Stimulated activated naive CD4-positive, alpha-beta T cell treated with Interleukin-2 at 50 U/mL for 16 hours (primary cell): ENCODE measurements around the gene FOXP1.

Experiments
- DNase-seq: peaks from one replicate; lab custom pipeline; 2025; lab: John Stamatoyannopoulos, UW

FOXP1 gene

DNA sequence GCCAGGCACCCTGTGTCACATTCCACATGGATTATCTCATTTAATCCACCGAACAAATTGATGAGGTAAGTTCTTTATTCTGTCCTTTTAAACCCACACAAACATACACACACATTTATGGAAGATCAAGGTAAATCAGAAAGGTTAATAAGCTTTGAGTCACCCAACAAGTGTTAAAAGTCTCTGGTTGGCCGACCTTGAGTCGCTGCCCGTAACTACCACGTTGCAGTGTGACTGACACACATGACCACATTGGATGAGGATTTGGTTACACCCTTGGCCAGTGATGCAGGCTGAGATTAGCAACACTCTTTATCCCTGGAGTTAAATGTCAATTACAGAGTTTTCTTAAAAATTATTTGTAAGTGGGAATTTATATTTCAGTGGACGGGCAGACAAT is 19.2 kb downstream of the FOXP1 start:
- DNase-seq = no peak

DNA sequence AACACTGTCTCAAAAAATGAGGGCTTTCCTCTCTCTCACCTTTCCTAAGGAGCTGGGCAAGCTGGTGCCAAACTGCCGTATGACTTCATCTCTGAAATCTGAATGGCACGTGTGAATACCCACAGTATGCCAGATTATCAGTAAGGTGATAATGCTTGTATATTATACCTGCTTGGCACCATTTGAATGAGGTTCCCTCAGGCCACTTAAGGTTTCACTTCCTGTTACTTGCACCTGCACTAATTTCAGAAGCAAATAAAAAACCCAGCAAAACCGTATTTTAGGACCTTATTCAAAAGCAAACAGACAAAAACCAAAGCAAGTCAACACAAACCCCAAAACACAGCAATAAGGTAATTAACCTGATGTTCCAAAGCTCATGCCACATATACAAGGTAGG is 19.7 kb downstream of the FOXP1 start:
- DNase-seq = no peak

DNA sequence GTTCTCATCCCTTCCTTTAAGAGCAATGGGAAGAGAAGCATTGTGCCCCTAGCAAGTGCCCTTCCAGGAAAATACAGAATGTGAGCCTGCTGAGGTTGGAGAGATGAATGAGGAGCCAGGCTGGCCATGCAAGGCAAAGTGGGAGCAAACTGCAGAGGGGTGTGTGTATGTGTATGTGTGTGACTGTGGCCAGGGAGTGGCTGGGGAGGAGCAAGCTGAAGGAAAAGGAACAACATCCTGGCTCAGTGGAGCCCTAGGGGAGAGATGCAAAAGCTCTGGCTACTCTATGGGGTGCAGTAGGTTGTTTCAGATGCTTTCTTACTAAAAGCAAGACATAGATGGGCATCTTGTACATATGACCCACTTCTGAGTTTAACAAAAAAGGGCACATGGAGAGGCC is 20.6 kb downstream of the FOXP1 start:
- DNase-seq = no peak

GRCh38 chr3:71560665-71561064 is 22.9 kb downstream of the FOXP1 start:
- no peak for DNase-seq

GRCh38 chr3:71559578-71560162 is 23.9 kb downstream of the FOXP1 start:
- no peak for DNase-seq

GRCh38 chr3:71559021-71559420 is 24.5 kb downstream of the FOXP1 start:
- no peak for DNase-seq

GRCh38 chr3:71554649-71555048 is 28.9 kb downstream of the FOXP1 start:
- no peak for DNase-seq

- no peak for DNase-seq
Measured at GRCh38 chr3:71551311-71551919, 32.1 kb downstream of the FOXP1 start.

DNA sequence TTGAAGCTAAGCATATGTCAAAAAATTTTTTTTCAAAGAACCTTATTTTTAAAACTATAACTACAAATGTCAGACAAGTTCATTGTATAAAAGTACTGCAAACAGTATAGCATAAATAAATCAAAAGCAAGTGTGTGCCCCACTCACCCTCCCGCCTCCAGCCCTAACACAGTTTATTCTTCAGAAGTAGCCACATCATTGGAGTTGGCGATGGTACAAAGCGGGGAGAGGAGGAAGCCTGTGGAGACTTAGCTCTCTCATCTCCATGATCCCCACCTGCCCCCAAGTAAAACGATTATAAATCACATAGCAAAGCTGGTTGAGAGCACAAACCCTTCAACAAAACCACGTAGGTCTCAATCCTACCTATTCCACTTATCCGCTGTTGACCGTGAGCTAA is 33.6 kb downstream of the FOXP1 start:
- no peak for DNase-seq

GRCh38 chr3:71548705-71549384 is 34.7 kb downstream of the FOXP1 start:
- DNase-seq = no peak

DNA sequence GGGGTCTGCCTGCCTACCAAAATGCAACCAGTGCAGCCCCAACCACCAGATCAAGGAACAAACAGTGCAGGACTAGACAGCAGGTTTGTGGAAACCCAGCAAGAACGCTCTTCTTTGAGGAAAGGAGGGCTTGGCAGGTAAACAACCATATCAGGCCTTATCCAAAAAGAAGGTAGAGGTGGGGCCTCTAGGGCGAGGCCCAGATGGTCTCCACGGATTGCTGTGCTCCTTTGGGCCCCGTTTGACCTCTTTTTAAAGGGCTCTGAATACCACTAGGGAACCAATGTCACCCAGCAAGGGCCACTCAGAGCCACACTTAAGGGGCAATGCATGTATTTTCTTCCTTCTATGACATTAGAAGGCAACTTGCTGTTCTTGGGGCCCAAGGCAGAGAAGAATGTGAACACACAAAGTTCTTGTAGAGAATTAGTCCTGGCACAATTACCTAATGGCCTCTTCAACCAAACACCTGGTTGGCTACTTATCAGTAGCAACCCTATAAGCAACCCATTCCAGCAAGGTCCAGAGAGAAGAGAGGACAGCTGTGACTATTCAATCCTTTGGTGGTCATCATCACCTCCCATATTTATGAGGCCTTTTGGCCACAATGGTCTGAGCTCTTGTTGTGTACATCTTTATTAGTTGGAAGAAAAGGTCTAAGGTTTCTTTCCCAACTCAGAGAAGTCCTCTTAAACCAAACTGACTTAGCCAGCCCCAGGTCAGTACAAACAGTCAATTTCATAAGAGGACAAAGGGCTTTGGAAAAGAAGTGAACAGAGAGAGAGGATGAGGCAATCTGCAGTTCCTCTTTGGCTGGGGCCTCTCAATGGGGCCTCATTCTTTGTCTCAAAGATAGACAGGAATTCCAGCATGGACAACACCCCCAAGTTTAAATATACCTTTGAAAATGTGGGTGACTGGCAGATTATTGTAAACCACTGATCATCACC is 36.0 kb downstream of the FOXP1 start:
- no peak for DNase-seq

- DNase-seq = no peak
Measured at GRCh38 chr3:71546821-71547220, 36.7 kb downstream of the FOXP1 start.

- no peak for DNase-seq
Measured at GRCh38 chr3:71545330-71545729, 38.2 kb downstream of the FOXP1 start.

GRCh38 chr3:71543371-71544016 is 40.0 kb downstream of the FOXP1 start:
- no peak for DNase-seq

GRCh38 chr3:71542521-71543370 is 40.8 kb downstream of the FOXP1 start:
- no peak for DNase-seq

DNA sequence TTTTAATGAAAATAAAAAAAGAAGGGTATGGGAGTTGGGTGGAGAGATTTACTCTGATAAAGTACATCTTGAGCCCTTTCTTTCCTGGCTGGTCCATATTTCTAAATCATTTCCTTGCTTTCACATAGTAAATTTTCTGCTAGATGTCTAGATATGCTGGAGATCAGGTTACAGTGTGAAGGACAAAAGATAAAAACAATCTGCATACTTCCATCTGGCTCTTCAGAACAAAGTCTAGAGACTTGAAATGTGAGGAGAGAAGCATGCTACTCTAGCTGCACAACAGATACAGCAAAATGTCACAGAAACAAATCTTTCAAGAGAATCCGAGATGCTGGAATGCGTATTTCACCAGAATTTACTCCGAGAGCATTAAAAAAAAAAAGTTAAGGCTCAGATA is 42.2 kb downstream of the FOXP1 start:
- no peak for DNase-seq

DNA sequence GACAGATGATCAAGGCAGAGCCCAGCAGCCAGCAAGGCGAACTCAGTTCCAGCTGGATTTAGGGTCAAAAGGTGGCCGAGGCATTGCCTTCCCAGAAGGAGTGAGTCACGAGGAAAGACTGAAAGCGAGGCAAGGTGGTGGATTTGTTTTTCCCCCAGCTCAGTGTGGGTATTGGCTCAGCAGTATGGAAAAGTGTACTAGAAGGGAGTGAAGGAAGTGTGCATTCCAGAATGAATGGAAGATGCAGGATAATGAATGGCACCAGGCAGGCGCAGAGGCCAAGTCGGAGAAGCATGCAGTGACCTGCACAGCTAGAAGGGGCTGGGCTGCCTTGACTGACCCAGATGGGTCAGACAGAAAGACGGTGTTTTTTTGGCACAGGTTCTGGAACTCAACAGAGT is 46.3 kb downstream of the FOXP1 start:
- no peak for DNase-seq

DNA sequence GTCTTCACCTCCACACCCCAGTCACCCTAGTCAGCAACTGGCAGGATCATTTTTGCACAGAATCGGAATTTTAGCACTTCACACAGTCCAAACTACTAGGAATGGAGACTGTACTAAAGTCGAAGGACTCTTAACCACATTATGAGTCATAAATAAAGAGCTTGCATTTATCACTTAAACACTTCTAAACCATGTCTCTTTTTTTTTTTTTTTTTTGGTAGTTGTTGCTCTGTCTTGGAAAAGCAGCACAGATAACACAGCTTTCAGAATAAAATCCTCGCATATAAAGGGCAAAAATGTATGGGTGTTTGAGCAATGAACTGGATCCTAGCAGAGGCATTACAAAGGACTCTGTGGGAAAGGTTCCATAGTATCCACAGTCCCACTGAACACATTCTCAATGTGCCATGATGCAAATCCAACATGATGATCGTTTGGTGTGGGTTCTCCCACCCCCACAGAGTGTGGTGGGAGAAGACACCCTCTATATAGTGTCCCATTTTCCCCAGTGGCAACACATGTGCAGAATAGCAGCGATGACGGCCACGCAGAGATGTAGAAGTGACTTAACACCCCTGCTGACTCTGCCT is 47.1 kb downstream of the FOXP1 start:
- no peak for DNase-seq

GRCh38 chr3:71533588-71533987 is 49.9 kb downstream of the FOXP1 start:
- no peak for DNase-seq

DNA sequence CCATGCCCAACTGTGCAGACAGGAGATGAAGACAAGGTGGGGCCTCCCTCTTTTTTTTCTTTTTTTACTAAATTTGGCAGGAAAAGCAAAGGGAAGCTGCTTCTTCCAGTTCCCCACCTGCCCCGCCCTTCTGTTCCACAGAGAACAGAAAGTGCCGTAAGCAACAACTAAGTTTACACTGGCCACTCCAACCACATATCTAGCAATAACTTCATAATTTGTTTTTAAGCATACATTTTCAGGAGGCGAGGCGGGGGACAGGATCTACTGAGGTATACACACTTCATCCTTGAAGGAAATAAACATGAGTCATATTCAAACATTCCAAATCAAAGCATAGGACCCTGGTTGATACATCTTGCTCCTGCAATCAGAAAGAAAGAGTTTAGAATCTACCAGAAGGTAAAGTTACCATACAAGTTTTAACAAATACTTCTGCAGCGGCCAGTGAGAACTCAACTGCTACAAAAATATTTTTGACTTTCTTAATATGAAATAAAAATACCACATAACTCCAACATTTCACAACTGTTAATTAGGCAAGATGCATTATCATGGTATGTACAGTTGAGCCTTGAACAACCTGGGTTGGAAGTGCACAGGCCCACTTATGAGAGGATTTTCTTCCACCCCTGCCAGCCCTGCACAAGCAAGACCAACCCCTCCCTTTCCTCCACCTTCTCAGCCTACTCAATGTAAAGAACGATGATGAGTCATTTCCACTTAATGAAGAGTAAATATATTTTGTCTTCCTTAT is 50.7 kb downstream of the FOXP1 start:
- no peak for DNase-seq
